Tibial nerve (tissue), 3 donors: ENCODE measurements around the gene MDFIC.

ENCODE experiments used
- POLR2A ChIP-seq, 2 donors: fragments of 450-650 bp; IDR thresholded peaks; one replicate each; pipeline ENCODE4 v1.6.1; 2017; ENCODE audit warnings: antibody characterized with exemption in 2 of 2, mild to moderate bottlenecking in 2 of 2, moderate library complexity in 2 of 2
- TF ChIP-seq, protein P1 (sequence below), 5 experiments: fragments of 200-600 bp in 3 of 5; fragments of 450-650 bp in 2 of 5; sonication (generic) in 3 of 5; IDR thresholded peaks; one replicate each; pipeline ENCODE4 v1.5.1; 2016 to 2019; ENCODE audit warnings: antibody characterized with exemption in 5 of 5, mild to moderate bottlenecking in 3 of 5, moderate library complexity in 2 of 5

DNA sequence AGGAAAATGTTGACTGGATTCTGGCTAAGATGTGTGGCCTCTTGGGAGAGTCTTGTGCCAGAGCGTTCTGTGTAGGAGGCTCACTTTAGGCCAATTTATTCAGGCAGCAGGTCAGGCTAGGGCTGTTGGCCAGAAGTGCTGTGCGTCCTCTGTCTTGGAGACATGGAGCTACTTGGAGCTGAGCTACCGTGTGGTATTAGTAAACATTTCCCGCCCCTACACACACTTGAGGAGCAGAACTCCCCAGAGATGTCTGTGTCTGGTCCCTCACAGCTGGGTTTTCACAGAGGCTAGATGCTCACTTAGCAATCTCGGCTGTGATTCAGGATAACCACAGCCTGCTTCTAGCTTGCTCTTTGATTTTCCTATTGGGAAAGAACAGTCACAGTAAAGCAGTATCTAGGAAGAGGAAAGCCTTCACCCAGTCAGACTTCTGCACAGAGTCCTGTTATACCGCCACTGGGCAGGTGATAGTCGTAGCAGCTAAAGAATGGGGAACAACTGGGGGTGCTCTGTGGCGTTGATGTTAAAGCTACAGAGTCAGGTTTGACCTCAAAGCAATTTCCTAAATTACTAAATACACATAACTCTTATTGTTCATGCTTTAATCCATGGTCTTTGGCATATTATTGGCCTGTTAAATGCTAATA, 86.7 kb downstream of the MDFIC start:
- no peak for TF ChIP-seq POLR2A (IDR thresholded peaks at IDR 0.05)
- TF ChIP-seq, protein P1, sequence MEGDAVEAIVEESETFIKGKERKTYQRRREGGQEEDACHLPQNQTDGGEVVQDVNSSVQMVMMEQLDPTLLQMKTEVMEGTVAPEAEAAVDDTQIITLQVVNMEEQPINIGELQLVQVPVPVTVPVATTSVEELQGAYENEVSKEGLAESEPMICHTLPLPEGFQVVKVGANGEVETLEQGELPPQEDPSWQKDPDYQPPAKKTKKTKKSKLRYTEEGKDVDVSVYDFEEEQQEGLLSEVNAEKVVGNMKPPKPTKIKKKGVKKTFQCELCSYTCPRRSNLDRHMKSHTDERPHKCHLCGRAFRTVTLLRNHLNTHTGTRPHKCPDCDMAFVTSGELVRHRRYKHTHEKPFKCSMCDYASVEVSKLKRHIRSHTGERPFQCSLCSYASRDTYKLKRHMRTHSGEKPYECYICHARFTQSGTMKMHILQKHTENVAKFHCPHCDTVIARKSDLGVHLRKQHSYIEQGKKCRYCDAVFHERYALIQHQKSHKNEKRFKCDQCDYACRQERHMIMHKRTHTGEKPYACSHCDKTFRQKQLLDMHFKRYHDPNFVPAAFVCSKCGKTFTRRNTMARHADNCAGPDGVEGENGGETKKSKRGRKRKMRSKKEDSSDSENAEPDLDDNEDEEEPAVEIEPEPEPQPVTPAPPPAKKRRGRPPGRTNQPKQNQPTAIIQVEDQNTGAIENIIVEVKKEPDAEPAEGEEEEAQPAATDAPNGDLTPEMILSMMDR (IDR thresholded peaks at IDR 0.05), result no peak
